DMS79 treated with DMSO at 0.1 percent for 48 hours (cell line): Measurements from ENCODE around the gene DNAJC16.

Experiments
- DNase-seq: peaks from one replicate; lab custom pipeline; 2025; lab: John Stamatoyannopoulos, UW

DNAJC16 gene

GRCh38 chr1:15540186-15540585 is 13.5 kb downstream of the DNAJC16 start:
- no peak for DNase-seq

DNA sequence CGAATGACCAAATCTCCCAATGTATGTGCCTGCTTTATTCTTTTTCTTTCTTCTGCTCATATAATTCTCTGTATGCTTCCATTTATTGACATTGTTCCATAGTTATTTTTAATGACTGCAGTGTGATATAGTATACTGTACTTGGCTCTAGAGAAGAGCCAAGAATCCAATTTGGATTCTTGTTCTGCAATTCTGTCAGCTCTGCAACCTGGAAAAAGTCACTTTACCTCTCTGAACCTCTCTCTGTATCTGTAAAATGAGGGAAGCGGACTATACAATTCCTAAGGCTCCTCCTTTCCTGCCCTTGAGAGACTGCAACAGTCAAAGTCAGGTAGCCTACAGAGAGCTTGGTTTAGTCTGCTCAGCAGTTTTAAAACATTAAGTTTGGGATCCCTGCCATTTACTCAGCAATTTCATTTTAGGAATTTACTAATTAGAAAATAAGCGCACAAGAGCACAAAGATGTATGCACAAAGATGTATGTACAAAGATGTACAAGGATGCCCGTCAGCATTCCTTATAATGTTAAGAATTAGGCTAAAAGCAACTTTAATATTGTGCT is 14.7 kb downstream of the DNAJC16 start:
- no peak for DNase-seq

DNA sequence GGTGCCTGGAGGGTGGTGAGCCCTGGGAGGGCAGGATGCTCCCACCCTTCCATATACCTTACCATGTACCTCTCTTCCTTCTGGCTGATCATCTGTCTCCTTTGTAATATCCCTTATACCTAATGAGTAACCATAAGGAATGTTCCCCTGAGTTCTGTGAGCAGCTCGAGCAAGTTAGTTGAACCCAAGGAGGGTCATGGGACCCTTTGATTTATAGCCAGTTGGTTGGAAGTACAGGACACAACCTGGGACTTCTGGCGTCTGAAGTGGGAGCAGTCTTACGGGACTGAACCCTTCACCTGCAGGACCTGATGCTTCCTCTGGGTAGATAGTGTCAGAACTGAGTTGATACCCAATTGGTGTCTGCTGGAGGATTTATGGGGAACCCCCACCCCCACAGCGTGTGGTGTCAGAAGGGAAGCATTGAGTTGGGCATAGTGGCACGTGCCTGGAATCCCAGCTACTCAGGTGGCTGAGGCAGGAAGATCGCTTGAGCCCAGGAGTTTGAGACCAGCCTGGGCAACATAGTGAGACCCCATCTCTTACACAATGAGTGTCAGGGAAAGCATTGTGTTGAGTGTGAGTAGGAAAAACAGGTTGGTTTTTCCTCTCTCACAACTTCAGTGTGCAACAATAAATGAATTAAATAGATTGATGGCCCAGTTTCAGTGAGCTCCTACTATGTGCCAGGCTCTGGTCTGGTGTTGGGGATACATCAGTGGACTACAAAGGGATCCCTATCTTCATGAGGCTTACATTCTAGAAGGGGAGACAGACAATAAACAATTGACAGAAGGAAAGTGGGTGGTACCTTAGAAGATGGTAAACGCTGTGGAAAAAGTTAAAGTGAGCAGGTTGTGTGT is 16.0 kb downstream of the DNAJC16 start:
- no peak for DNase-seq

DNA sequence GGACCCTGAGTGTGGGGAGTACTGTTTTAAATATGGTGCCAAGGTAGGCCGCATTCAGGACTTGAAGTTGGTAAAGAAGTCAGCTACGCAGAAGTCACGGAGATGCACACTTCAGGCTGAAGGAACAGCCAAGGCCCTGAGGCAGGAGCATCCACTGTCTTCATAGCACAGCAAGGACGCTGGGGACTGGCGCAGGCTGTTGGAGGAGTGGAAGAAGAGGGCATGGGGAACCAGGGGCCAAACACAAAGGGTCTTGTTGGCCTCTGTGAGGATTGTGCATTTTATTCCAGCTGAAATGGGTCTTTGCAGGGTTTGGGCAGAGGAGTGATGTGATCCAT is 16.6 kb downstream of the DNAJC16 start:
- DNase-seq: no peak

DNA sequence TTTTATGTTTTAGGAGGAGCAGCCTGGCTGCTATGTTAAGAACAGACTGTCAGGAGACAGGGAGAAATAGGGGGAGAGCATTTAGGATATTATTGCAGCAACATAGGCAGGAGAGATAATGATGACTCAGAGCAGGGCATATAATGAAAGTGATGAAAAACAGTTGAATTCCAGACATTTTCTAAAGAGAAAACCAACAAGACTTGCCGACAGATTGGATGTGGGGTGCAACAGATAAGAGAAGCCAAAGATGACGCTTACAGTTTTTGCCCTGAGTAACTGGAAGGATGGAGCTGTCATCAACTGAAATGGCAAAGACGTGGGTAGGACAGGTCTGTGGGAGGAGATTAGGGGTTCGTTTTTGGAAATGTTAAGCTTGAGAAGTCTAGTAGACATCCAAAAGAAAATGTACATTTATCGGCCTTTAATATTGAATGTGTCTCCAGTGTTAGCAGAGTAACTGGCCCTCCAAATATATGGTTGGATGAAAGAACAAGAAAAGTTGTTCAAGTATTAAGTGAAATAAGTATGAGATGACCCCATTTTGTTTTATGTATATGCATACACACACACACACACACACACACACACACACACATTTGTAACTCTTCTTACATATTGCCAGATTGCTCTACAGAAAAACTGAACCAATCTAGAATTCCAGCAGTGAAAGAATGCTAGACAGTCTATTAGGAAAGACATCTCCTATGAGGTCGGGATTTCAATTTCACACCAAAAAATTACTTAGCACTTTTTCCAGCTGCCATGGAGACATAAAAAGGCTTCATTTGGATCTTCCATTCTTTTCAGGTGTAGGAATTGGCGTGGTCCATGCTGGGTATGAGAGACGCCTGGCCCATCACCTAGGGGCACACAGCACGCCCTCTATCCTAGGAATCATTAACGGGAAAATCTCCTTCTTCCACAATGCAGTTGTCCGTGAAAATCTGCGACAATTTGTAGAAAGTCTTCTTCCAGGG is 17.2 kb downstream of the DNAJC16 start:
- no peak for DNase-seq

DNA sequence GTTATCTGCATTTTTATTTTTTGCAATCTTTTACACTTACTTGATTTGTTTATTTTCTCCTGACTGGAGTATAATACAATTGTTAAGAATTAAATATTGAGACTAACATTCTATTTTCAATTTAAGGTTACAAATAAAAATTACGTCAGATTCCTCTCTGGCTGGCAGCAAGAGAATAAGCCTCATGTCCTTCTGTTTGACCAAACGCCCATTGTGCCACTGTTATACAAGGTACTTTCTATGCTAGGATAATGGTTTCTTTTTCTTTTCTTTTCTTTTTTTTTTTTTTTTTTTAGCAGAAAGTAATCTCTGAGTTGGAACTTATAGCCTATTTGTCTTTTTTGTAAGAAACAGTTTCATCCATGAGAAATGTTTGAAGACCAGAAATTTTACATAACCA is 20.0 kb downstream of the DNAJC16 start:
- no peak for DNase-seq

DNA sequence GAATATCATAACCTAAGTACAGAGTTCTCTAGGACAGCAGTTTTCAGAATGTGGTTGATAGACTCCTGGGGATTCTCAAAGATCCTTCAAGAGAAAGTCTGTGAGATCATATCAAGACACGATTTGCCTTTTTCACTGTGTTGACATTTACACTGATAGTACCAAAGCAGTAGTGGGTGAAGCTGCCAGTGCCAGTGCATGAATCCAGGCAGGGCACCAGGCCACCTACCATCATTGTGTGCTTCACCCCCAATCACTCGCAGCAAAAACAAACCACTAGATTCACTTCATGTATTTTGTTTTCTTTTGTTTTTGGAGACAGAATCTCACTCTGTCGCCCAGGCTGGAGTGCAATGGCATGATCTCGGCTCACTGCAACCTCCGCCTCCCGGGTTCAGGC is 23.9 kb downstream of the DNAJC16 start:
- no peak for DNase-seq

GRCh38 chr1:15557008-15557407 is 30.4 kb downstream of the DNAJC16 start:
- no peak for DNase-seq

DNA sequence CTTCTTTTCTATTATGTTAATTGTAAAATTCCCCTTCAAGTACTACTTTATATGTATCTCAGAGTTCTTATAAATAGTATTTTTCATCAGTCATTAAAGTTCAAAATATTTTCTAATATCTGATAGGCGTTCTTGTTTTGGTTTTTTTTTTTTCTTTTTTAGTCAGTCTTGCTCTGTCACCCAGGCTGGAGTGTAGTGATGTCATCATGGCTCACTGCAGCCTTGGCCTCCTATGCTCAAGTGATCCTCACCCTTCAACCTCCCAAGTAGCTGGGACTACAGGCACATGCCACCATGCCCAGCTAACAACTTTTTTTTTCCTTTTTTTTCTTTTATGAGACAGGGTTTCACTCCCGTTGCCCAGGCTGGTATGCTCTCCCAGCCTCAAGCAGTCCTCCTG is 30.9 kb downstream of the DNAJC16 start:
- no peak for DNase-seq

DNA sequence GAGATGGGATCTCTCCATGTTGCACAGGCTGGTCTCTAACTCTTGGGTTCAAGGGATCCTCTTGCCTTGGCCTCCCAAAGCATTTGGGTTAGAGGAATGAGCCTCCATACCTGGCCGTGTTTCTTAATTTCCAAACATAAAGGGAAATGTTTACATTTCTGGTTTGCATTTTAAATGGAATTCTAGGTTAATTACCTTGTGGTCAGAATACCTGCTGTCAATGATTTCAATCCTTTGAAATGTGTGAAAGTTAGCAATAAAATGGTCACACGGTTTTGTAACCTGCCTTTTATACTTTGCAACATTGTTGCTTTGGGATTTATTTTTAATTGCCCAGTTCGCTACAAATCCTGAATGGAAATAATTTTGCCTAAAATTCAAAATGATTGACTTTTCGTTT is 31.9 kb downstream of the DNAJC16 start:
- DNase-seq: no peak

- DNase-seq: no peak
These were observed 32.7 kb downstream of the DNAJC16 start for GRCh38 chr1:15559189-15559810.

- no peak for DNase-seq
These were observed 41.9 kb downstream of the DNAJC16 start for GRCh38 chr1:15568387-15569073.

- DNase-seq: no peak
These were observed 44.2 kb downstream of the DNAJC16 start for GRCh38 chr1:15570861-15571260.

GRCh38 chr1:15571266-15571665 is 44.6 kb downstream of the DNAJC16 start:
- no peak for DNase-seq

- DNase-seq: no peak
These were observed 46.8 kb downstream of the DNAJC16 start for GRCh38 chr1:15573477-15573876.

DNA sequence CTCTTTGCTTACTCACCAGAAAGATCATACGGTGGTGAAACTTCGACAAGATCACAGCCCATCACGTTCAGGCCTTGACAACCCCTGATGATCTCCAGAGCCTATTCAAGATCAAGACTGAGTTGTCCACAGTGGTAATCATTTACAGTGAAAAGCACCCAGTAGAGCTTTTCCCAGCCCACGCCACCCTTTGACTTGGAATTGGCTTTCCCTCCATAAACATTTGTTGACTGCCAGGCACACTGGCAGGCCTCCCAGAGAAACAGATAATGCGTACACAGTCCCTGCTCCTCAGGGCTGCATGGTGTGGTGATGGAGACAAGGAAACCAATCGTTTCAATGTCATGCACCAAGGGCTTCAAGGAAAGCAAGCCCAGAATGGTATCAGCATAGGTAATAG is 48.1 kb downstream of the DNAJC16 start:
- no peak for DNase-seq

DNA sequence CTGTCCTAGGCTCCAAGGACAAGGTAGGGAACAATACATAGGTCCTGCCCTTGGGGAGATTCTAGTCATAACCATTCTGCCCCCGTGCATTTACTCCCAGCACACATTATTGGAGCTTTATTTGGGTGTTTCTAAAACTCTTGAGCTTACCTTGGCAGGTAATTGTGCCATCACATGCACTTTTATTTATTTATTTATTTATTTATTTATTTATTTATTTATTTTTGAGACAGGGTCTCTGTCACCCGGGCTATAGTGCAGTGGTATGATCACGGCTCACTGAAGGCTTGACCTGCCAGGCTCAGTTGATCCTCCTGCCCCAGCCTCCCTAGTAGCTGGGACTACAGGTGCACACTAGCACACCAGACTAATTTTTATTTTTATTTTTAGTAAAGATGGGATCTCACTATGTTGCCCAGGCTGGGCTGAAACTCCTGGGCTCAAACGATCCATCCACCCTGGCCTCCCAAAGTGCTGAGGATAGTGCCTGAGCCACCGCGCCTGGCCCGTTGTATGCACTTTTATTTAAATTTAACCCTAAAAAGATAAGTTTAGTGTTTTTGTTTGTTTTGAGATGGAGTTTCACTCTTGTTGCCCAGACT is 49.0 kb downstream of the DNAJC16 start:
- DNase-seq: no peak

GRCh38 chr1:15577691-15578090 is 51.0 kb downstream of the DNAJC16 start:
- no peak for DNase-seq

GRCh38 chr1:15578921-15579682 is 52.5 kb downstream of the DNAJC16 start:
- no peak for DNase-seq

DNA sequence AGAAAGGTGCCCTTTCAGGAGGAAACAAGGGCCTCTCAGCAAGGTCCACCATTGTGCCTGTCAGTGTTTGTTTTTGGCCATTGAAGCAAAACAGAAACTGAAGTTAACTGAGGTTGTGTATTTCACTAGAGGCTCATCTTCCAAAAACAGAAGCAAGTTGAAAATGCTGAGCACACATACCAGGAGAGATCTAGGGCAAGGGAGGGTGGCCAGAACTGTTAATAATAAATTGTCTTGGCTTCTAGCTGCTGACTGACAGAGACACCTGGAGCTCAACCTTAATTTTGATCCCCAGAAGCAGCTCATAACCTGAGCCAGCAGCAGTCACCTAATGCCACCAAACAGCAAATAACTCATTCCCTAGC is 53.0 kb downstream of the DNAJC16 start:
- no peak for DNase-seq
